Activated T-helper 1 cell treated with Interleukin-2 at 50 U/mL for 16 hours (primary cell): ENCODE results near the gene FKBP6.
"Not testable (repeated sequence)": the region's sequence is repeated elsewhere in the genome, so short reads cannot be mapped to it uniquely, and the experiment has no call there.

Experiments
- DNase-seq: peaks from one replicate; pipeline ENCODE4 v3.0.0-alpha.2; 2020; ENCODE audit warnings: low read depth

FKBP6 gene

DNA sequence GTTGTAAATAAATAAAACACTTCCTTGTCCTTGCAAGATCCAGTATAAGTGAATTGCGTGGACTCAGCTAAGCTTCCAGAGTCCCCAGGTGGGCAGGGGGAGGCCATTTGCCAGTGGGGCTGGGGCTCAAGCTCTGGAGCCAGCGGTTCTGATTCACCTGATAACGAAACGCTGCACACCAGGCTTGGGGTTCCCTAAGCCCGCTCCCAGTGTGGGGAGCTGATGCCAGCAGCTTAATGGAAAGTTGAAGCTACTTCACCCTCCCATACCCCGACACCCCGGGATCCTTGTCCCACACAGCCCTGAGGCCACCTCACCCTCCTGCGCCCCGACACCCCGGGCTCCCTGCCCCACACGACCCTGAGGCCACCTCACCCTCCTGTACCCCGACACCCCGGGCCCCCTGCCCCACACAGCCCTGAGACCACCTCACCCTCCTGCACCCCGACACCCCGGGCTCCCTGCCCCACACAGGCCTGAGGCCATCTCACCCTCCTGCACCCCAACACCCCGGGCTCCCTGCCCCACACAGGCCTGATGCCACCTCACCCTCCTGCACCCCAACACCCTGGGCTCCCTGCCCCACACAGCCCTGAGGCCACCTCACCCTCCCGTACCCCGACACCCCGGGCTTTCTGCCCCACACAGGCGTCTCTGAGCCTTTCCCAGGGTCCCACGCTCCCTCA, 30.8 kb downstream of the FKBP6 start:
- no peak for DNase-seq

DNA sequence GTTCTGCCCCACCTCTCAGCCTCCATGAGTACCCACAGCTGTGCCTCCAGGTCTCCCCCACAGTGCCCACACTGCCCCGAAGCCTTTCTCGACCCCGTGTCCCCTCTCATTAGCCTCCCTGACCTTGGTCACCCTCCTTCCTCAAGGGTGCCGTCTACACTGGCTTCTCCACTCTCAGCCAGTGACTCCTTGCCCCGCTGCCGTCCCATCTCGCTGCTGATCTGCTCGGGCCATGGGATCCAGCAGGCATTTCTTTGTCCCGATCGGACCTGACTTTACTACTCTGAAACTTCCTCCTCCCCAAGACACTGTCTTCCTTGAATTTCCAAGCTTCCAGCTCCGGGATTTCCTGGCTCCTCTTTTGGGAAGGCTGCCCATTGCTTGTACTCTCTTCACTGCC, 31.3 kb downstream of the FKBP6 start:
- DNase-seq: no peak

DNA sequence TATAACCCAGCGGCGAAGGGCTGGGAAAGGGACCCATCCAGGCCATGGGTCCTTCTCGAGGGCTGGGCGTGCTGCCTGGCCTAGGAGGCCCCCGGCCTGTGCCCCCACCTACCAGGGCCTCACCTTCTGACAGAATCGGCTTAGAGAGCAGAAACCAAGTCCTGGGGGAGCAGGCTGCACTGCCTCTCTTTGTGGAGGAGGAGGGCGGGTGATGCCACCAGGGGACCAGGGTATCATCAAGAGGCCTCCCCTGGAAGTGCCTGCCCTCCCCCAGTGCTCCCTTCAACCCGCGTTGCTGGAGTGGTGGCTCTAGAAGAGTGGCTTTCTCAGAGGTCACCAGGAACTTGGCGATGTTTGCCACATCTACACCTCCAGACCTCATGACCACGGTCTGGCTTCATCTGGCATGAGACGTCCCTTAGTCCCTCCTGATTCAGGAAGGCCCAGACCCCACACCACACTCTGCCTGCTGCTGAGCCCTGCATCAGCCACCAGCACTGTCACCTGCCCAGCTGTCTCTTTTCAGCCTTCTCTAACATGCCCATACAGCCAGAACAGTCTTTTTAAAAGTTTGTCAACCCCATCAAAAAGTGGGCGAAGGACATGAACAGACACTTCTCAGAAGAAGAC, 31.9 kb downstream of the FKBP6 start:
- no peak for DNase-seq

DNA sequence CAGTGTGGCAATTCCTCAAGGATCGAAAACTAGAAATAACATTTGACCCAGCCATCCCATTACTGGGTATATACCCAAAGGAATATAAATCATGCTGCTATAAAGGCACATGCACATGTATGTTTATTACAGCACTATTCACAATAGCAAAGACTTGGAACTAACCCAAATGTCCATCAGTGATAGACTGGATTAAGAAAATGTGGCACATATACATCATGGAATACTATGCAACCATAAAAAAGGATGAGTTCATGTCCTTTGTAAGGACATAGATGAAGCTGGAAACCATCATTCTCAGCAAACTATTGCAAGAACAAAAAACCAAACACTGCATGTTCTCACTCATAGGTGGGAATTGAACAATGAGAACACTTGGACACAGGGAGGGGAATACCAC, 32.6 kb downstream of the FKBP6 start:
- DNase-seq: not testable (repeated sequence)

DNA sequence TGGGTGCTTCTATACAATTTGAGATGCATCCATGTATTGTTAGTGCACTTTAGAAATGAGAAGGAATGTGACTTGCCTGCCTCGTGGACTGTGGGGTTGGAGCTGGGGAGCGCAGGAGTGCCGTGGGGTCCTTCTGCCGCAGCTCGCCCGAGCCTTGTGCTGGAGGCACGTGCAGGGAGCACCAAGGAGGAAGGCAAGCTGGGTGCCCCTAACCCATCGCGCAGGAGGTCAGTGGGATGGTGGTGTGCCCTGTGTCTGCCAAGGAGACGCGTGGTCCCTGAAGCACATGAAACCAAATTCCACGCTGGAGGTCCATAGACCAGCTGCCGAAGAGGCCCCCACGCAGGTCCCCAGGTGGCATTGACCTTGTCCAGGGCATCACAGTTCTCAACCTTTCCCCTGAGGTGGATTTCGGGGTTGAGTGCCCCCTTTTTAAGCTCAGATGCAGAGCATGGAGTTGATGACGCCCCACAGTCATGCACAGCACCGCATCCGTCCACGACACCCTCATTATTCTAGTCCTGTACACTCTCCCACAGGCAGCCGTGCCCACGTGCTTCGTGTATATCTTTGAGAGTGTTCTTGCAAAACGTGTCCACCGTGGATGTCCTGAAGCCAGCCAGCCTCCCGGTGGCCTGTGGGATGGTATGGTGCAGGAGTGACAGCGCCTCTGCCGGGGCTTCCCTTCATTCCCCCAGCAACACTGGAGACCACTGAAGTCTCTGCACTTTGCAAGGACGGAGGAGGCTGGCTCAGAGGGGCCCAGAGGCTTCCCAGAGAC, 35.5 kb downstream of the FKBP6 start:
- no peak for DNase-seq

DNA sequence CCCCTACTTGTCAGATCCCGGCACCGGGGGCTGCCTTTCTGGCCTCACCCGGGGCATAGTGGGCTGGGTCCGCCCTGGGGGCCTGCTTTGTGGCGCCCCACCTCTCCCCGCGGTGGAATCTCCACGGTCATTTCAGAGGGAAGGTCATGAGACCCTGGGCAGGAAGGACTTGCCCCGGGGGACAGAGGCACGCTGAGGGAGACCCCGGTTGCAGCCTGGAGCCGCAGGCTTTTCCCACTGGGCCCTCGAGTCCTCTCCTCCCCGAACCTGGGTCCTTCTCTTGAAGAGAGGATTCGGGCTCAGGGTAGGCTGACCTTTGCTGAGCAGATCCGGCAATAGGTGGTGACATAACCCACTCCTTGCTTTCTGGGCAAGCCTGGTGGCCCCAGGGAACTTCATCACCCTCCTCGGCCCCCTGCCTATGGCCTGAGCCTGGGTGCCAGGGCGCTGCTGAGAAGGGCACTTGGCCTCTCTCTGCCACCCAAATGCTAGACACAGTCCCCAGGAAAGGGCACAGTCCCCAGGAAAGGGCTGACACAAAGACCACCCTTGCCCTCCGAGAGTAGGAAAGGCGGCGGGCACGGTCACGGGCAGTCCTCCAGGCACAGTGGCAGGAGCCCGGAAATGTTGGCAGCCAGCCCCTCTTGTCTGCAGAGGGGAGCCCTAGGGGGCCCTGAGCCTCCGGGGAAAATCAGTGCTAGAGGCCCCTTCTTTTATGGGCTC, 36.2 kb downstream of the FKBP6 start:
- DNase-seq: no peak

DNA sequence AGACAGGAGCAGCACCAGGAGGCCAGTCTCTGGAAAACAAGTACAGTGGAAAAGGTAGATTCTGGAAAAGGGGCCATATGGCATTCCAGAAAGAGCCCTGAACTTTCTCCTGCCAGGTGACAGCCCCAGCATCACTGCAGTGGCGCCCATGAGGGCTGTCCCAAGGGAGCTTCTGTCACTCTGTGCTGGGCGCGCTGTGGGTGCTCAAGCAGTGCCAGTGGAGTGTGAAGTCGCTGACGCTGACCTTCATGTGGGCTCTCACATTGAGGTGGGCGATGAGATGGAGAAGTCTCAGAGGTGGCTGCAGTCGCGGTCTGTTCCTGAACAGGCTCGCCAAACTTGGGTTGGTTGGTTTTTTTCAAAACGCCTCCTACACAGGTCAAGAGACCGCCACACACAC, 38.2 kb downstream of the FKBP6 start:
- no peak for DNase-seq

DNA sequence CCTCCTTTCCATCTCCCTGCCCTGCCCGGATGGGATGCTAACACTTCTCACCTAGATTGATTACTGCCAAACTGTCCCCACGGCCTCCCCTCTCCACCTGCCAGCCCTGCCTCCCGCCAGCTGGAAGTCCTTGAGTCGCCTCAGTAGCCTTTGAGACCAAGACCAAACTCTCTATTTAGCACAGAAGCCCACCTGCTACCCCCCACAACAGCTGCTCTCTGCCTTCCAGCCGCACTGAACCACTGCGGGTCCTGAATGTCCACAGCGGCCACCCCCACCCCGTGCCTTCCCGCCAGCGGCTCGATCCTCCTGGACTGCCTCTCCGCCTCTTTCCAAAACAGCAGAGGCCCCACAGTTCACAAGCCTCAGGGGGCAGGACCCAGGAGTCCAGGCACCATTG, 39.0 kb downstream of the FKBP6 start:
- no peak for DNase-seq

DNA sequence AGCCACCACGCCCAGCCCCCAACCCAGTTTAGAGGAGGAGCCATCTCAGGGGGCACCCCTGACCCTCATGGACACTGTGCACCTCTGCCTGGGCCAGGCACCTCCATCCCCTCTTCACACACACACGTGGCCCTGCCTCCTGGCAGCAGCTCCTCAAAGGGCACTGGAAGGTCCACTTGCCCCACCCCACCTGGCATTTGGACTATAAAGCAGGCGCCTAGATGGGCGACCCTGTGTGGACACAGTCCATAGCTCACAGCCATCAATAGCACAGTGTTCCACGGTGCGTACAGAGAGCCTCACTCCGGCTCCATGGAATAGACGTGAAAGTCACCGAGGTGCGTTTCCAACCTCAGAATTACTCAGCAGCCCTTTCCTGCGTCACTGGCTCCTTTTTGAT, 41.0 kb downstream of the FKBP6 start:
- no peak for DNase-seq

DNA sequence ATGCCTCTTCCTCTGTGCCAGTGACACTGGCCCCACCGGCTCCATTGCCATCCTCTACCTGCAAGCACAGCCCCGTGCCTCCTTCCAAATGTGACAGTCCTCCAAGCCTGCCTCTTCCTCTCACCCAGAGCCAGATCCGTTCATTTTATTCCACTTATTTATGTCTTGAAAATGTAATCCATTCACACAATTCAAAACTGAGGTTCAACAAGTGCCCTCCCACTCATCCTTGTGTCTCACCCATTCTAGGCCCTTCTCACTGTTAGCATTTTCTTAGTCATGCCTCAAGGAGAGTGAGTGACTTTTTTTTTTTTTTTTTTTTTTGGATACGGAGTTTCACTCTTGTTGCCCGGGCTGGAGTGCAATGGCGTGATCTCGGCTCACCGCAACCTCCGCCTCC, 41.7 kb downstream of the FKBP6 start:
- DNase-seq: no peak

DNA sequence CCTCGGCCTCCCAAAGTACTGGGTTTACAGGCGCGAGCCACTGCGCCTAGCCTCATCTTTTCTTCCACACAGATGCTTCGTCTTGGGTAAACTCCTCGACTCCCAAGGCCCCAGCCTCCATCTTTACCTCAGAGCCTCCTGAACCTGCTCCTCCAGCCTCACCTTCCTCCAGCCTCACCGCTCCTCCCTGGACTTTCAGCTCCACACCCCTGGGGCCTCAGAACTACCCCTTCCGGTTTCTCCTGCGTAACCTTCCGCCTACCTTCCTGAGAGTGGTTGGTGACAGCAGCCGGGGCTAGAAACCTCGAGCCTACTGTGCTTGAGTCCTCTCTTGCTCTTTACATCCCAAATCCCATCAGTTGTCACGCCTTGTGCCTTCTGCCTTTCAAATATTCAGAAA, 45.8 kb downstream of the FKBP6 start:
- DNase-seq: no peak

DNA sequence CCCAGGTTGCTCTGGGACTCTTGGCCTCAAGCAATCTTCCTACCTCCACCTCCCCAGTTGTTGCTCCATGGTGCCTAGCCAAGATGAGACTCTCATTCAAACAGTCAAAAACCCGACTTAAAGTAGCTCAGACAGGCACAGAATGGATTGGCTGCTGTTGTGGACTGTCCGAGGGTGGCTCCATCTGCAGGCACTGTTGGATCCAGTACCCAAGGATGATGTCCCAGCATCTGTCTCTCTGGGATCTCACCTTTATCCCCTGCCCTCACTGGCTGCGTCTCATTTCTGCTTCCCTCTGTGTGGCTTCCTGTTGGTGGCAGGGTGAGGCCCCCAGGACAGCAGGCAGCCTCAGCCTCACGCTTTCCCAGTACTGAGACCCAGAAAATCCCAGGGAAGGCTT, 48.3 kb downstream of the FKBP6 start:
- DNase-seq: not testable (repeated sequence)

DNA sequence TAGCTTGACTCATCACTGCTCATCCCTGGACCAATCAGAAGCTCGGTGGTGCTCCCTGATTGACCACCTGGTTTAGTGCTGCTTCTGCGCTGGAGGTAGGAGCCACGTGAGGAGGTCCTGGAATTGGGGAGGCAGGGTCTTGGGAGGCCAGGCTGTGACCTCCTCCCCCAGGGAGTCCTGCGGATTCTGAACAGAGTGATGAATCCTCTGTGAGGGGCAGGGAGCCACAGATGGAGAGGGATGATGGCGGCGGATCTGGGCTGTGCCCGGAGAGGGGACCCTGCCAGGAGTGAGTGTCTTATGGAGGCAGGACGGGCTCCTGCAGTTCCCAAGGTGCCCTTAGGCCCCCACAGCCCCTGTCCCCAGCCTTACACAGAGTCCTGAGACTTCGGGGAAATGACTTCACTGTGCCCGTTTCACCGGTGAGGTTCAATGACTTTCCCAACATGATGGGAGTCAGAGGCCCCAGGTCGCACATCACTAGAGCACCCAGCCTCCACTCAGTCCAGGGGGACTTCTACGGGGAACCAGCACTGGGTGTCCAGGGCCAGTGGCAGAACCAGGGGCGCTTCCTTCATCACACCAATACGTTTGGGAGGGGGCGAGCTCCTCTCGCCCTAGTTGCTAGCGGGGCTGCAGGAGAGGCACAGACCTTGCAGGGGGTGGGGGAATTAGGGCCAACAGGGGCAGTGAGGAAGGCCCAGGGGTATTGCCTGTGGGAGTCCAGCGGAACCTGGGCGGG, 48.9 kb downstream of the FKBP6 start:
- DNase-seq: no peak

DNA sequence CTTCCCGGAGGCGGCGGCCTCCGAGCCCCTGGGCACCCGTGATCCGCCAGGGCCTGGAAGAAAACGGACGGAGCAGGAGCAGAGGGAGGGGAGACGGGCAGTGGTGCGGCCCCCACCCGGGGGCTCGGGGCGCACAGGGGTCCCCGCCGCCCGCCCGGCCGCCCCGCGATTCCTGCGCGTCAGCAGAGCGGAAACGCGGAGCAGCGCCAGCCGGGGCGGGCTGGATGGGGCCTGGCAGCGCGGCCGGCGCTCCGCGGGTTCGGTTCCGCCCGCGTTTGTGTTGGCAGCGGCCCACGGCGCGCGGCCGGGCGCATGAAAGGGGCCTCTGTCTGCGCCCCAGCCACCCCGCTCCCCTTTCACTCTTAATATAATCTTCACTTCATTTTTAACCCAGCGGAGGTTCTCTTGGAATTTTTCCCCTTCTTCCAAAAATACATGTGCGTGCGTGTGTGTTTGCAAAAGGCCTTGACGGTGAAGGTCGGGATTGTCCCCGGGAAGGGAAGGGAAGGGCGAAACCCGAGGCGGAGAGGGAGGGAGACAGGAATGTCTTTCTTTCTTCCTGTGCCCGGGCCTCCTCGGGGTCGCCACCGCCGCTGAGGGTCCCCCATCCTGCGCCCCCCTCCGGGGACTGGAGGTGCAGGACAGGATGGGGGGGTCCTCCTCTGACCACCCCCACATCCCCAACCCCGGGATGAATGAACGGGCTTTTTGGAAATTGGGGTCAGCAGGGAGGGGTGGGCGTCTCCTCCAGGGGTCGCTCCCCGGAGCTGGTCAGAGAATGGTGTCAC, 49.6 kb downstream of the FKBP6 start:
- DNase-seq: not testable (repeated sequence)

DNA sequence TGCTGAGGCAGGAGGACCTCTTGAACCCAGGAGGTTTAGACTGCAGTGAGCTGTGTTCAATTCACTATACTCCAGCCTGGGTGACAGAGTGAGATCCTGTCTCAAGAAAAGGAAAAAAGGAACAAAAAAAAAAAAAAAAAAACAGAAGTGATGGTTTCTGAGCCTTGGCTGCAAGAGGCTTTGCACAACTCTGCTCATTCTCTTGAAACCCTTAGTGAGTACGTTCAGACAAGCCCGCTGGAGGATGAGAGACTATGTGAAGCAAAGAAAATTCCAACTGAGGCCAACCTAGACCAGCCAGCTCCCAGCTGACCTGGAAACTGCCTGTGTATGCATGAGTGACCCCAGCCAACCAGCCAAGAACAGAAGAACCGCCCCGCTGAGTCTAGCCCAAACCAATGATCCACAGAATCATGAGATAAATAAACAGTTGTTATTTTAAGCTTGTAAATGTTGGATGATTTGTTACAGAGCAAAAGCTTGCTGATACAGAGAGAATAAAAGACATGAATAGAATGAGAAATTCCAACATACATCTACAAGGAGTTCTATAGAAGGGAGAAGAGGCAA, 55.1 kb downstream of the FKBP6 start:
- DNase-seq: no peak

DNA sequence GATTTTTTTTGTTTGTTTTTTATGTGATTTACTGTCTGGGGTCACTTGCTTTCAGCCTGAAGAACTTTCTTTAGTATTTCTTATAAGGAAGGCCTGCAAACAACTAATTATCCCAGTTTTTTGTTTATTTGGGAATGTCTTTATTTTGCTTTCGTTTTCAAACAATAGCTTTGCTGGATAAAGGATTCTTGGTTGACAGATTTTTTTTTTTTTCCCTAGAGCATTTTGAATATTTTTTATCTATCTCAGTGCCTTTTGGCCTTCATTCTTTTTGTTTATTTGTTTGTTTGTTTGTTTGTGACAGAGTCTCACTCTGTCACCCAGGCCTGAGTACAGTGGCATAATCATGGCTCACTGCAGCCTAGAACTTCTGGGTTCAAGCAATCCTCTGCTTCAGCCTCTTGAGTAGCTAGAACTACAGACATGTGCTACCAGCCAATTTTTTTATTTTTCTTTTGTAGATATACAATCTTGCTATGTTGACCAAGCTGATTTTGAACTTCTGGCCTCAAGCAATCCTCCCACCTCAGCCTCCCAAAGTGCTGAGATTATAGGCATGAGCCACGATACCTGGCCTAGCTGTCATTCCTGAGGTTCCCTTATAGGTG, 59.4 kb downstream of the FKBP6 start:
- DNase-seq: no peak

DNA sequence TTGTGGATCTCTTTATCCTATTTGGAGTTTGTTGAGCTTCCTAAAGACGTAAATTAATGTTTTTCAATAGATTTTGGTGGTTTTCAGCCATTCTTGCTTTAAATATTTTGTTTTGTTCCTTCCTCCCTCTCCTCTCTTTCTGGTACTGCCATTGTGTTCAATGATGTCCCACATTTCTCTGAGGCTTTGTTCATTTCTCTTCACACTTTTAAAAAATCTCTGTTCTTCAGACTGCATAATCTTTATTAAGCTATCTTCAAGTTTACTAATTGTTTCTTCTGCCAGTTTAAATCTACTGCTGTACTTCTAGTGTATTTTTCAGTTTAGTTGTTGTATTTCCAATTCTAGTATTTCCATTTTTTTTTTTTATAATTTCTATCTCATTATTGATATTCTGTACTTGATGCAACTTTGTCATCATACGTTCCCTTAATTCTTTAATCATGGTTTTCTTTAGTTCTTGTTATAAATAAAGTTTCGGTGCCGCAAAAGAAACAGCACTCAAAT, 60.0 kb downstream of the FKBP6 start:
- DNase-seq: no peak

DNA sequence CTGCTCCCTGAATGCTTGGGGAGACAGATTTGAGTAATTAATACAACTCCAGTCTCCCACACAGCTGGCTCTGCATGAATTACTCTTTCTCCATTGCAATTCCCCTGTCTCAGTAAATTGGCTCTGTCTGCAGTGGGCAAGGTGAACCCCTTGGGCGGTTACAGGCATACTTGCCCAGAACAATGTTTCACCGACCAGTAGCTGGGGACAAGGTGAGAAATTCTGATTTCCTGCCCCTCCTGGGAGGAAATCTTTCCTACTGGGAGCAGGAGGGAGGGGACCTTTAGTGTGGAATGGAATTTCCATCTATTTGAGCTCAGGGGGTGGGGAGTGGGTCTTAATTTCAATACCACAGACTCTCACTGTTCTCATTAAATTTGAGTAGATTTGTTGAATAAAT, 63.4 kb downstream of the FKBP6 start:
- no peak for DNase-seq

DNA sequence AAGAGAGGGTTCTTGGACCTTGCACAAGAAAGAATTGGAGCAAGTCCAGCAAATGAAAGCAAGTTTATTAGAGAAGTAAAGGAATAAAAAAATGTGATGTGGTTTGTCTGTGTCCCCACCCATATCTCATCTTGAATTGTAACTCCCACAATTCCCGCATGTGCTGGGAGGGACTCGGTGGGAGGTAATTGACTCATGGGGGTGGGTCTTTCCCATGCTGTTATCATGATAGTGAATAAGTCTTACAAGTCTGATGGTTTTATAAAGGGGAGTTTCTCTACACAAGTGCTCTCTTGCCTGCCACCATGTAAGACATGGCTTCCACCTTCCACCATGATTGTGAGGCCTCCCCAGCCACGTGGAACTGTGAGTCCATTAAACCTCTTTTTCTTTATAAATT, 66.5 kb downstream of the FKBP6 start:
- DNase-seq: no peak
